Lower lobe of right lung (tissue), 2 donors: ENCODE results near the gene RFC4. TPM values are rescaled to one million over a fixed set of nuclear protein-coding genes. Genes with fewer than 3 reads are reported as not detected.

Experiments
- ATAC-seq, 2 donors: fragments of 200-7000 bp; cut with Tn5 transposase; one replicate each; pipeline ENCODE4 v1.9.1; 2020 to 2022; ENCODE audit warnings: mild to moderate bottlenecking in 2 of 2, moderate library complexity in 2 of 2
- DNase-seq: peaks from one replicate; pipeline ENCODE4 v3.0.0-alpha.2; 2020
- H3K27ac ChIP-seq: fragments of 200-600 bp; one replicate; pipeline ENCODE4 v1.8.0; 2022
- H3K27me3 ChIP-seq: fragments of 200-600 bp; one replicate; pipeline ENCODE4 v1.8.0; 2022; ENCODE audit warnings: low read depth
- H3K36me3 ChIP-seq: fragments of 200-600 bp; one replicate; pipeline ENCODE4 v1.8.0; 2022; ENCODE audit warnings: mild to moderate bottlenecking
- H3K4me1 ChIP-seq: fragments of 200-600 bp; one replicate; pipeline ENCODE4 v1.8.0; 2022
- H3K4me3 ChIP-seq: fragments of 200-600 bp; one replicate; pipeline ENCODE4 v1.8.0; 2022; ENCODE audit warnings: mild to moderate bottlenecking
- H3K9me3 ChIP-seq: fragments of 200-600 bp; one replicate; pipeline ENCODE4 v1.8.0; 2022
- intact Hi-C: fragments of 100-400 bp; cut with DNase I; formaldehyde crosslinking; loops from one replicate; pipeline ENCODE4 v1.11.0; 2022
- total RNA-seq: library from RNA; stranded (reverse); fragmentation: NEBNext Ultra II Directional; extraction: Animal tissue kit (Norgen Biotek cat#: 25700); gene quantifications from one replicate; pipeline ENCODE4 v1.2.1, GENCODE V29; 2021
- TF ChIP-seq, protein P1 (sequence below): fragments of 200-600 bp; IDR thresholded peaks from one replicate; pipeline ENCODE4 v1.8.0; 2022; ENCODE audit warnings: antibody characterized with exemption, mild to moderate bottlenecking
- donor health status: DM: no; HTN: yes; CAD: no; lungs with severe emphysema.

RFC4 gene
- total RNA-seq, 1 donor from 2014 or later: 8.4 TPM

DNA sequence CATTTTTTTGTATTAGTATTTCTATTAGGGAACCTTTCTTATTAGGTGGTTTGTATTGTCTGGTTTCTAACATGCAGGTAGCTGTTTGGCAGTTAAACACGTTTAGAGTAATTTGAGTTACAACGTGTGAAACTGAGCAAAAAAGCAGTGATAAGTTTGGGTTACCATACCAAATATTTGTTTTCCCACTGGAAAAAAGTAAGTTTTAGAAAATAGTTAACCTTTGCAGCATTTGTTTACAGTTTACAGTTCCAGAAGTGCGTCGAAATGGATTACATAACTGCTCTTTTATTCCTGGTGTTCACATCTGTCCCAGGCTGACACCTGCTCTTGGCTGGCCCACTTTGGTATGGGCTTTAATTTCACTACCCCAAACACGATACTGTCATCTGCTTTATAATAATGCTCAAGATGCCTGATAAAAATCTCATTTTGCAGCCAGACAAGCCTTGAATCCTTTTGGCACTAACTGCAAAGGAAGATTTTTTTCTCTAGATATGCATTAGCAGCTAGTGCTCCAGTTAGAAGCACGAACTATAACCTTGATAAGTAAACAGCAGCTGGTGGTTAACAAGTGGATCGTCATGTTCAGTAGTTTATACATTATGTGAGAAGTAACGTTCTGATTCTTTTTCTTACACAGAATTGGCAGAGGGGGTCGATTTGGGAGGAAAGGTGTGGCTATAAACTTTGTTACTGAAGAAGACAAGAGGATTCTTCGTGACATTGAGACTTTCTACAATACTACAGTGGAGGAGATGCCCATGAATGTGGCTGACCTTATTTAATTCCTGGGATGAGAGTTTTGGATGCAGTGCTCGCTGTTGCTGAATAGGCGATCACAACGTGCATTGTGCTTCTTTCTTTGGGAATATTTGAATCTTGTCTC lies 17.6 kb downstream of the RFC4 start:
- H3K36me3 ChIP-seq: peaks cover 69% of the 10 kb centered on the region

GRCh38 chr3:186787642-186788481 lies 18.4 kb downstream of the RFC4 start:
- Histone ChIP-seq H3K9me3 (no peaks in the 10 kb centered on the region), H3K4me3 (no peak overlapping the region), H3K27me3 (no peaks in the 10 kb centered on the region), H3K4me1 (peaks cover 45% of the 10 kb centered on the region), H3K36me3 (peaks cover 69% of the 10 kb centered on the region), H3K27ac (no peak overlapping the region)
- ATAC-seq: no peak
- no peak for DNase-seq
- intact Hi-C loops: no loop called here
- TF ChIP-seq, protein P1, sequence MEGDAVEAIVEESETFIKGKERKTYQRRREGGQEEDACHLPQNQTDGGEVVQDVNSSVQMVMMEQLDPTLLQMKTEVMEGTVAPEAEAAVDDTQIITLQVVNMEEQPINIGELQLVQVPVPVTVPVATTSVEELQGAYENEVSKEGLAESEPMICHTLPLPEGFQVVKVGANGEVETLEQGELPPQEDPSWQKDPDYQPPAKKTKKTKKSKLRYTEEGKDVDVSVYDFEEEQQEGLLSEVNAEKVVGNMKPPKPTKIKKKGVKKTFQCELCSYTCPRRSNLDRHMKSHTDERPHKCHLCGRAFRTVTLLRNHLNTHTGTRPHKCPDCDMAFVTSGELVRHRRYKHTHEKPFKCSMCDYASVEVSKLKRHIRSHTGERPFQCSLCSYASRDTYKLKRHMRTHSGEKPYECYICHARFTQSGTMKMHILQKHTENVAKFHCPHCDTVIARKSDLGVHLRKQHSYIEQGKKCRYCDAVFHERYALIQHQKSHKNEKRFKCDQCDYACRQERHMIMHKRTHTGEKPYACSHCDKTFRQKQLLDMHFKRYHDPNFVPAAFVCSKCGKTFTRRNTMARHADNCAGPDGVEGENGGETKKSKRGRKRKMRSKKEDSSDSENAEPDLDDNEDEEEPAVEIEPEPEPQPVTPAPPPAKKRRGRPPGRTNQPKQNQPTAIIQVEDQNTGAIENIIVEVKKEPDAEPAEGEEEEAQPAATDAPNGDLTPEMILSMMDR: no peak

More for the DNA sequence above, 17.6 kb downstream of the RFC4 start:
- DNase-seq: no peak
- TF ChIP-seq, protein P1: no peak
- Histone ChIP-seq H3K27ac (no peak overlapping the region), H3K9me3 (no peaks in the 10 kb centered on the region), H3K4me1 (peaks cover 45% of the 10 kb centered on the region), H3K4me3 (no peak overlapping the region), H3K27me3 (no peaks in the 10 kb centered on the region)
- intact Hi-C loops: no loop called here
- no peak for ATAC-seq

DNA sequence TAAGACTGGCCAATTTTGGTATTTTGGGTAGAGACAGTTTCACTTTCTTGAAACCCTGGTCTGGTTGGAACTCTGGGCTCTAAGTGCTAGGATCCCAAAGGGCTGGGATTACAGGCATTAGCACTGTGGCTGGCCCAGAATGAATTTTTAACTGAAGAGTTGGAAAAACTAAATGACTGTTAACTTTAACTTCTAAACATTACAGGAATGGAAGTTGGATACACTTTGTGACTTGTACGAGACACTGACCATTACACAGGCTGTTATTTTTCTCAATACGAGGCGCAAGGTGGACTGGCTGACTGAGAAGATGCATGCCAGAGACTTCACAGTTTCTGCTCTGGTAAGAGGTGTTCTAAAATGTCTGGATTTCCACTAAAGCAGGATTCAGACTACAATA lies 19.4 kb downstream of the RFC4 start:
- Histone ChIP-seq H3K4me1 (peaks cover 45% of the 10 kb centered on the region), H3K27ac (no peak overlapping the region), H3K9me3 (no peaks in the 10 kb centered on the region), H3K27me3 (no peaks in the 10 kb centered on the region), H3K4me3 (peak overlapping the region; percentile 11), H3K36me3 (peaks cover 69% of the 10 kb centered on the region)
- TF ChIP-seq, protein P1: no peak
- DNase-seq (no peak), ATAC-seq (no peak)
- intact Hi-C loops: no loop called here

DNA sequence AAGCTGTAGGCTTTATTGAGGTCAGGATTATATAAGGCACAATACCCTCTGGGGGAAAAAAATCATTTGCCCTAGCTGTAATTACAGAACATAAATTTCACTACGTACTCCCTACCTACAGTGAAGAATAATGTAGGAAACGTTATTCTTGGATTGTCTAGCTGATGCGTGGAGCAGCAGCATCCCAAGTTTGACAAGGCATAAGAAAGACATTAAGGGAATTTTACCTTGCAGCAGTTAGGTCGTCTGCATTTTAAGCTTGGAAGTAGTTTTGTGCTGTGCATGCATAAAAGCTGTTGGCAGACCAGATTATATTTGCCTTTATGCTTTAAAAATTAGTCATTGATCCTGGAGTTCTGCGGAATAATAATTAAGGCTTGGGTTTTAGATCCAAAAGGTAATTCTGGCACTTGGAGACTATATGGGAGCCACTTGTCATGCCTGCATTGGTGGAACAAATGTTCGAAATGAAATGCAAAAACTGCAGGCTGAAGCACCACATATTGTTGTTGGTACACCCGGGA lies 20.7 kb downstream of the RFC4 start:
- TF ChIP-seq, protein P1: no peak
- H3K27me3 ChIP-seq: no peaks in the 10 kb centered on the region
- intact Hi-C loops: no loop called here
- peak overlapping the region; percentile 87 for H3K4me3 ChIP-seq
- ATAC-seq: no peak
- no peak overlapping the region for H3K27ac ChIP-seq
- H3K36me3 ChIP-seq: peaks cover 64% of the 10 kb centered on the region
- no peak for DNase-seq
- H3K9me3 ChIP-seq: no peaks in the 10 kb centered on the region
- H3K4me1 ChIP-seq: peaks cover 45% of the 10 kb centered on the region

GRCh38 chr3:186784820-186785494 lies 21.3 kb downstream of the RFC4 start:
- DNase-seq (no peak), ATAC-seq (no peak)
- intact Hi-C loops: no loop called here
- peak overlapping the region; percentile 87 for H3K4me3 ChIP-seq
- TF ChIP-seq, protein P1: no peak
- peak overlapping the region; percentile 99 for H3K27ac ChIP-seq
- H3K27me3 ChIP-seq: no peaks in the 10 kb centered on the region
- peaks cover 58% of the 10 kb centered on the region for H3K36me3 ChIP-seq
- H3K9me3 ChIP-seq: no peaks in the 10 kb centered on the region
- peaks cover 45% of the 10 kb centered on the region for H3K4me1 ChIP-seq
